ENCODE data around the gene VAV2. TPM values are rescaled to one million over a fixed set of nuclear protein-coding genes. Genes with fewer than 3 reads are reported as not detected.

VAV2 gene
- polyA plus RNA-seq, 2 of the 4 experiments (the other 2 are of a cell fraction): 9.8 to 21.4 TPM

- no peaks in the 10 kb centered on the region for H3K9me3 ChIP-seq
- DNase-seq (ENCODE audit: low read depth in 1 of 2, low spot score in 1 of 2): no peak
- no peak overlapping the region for H3K4me3 ChIP-seq
- ChIA-PET CTCF (interaction anchor here (0.8 to 8.2 kb wide), 13 partner anchors 9 to 398 kb away, joined by 3 to 72 read pairs (median 4); partner anchors contain the start of genes ADAMTSL2 and SARDH), POLR2A (no interaction called here)
- 15% methylated on average over 6 of the region's 18 CpGs for WGBS (ENCODE audit: missing lambda C conversion rate)
- ATAC-seq: peak; percentile 16 to 56; a peak in 3 of 6 replicates
- H3K27ac ChIP-seq: no peak overlapping the region
- H3K4me2 ChIP-seq: no peak overlapping the region
- H3K4me1 ChIP-seq: no peaks in the 10 kb centered on the region
- no peak for FAIRE-seq
- no peak for TF ChIP-seq MAZ (IDR thresholded peaks at IDR 0.05; ENCODE audit: borderline replicate concordance, low read depth, low read length)
- no peak for TF ChIP-seq HDAC2 (IDR thresholded peaks at IDR 0.05)
- no peak for TF ChIP-seq JUNB (IDR thresholded peaks at IDR 0.05)
- no peak for TF ChIP-seq HEYL (CRISPR knock-in tag; IDR thresholded peaks at IDR 0.05)
- TF ChIP-seq FOSL2 (IDR thresholded peaks at IDR 0.05): no peak
- TF ChIP-seq FOSL2 (CRISPR knock-in tag; IDR thresholded peaks at IDR 0.05): no peak
- TF ChIP-seq JUN (IDR thresholded peaks at IDR 0.05): no peak
- no peak for TF ChIP-seq RFX5 (IDR thresholded peaks at IDR 0.05)
- no peak for TF ChIP-seq ZC3H11A (IDR thresholded peaks at IDR 0.05)
- no peak for TF ChIP-seq REST (IDR thresholded peaks at IDR 0.05)
- TF ChIP-seq PHF8 (IDR thresholded peaks at IDR 0.05; ENCODE audit: borderline replicate concordance, low read depth): no peak
- TF ChIP-seq CBX8 (IDR thresholded peaks at IDR 0.05): no peak
- TF ChIP-seq BCL3 (IDR thresholded peaks at IDR 0.05): no peak
- no peak for TF ChIP-seq SMC3 (IDR thresholded peaks at IDR 0.05)
- TF ChIP-seq CBX2 (IDR thresholded peaks at IDR 0.05; ENCODE audit: borderline replicate concordance, low read depth): no peak
Measured at GRCh38 chr9:133727876-133728441, 264.2 kb downstream of the VAV2 start.

GRCh38 chr9:133727277-133727875 is 264.7 kb downstream of the VAV2 start:
- Histone ChIP-seq H3K27ac (no peak overlapping the region), H3K4me1 (no peaks in the 10 kb centered on the region), H3K4me3 (no peak overlapping the region), H3K9me3 (no peaks in the 10 kb centered on the region), H3K4me2 (no peak overlapping the region)
- 26% methylated on average over 9 of the region's 10 CpGs for WGBS (ENCODE audit: missing lambda C conversion rate)
- no peak for TF ChIP-seq ZFP36 (IDR thresholded peaks at IDR 0.05; ENCODE audit: borderline replicate concordance, partially characterized antibody)
- ATAC-seq (peak; percentile 48 to 59; a peak in 5 of 6 replicates), DNase-seq (ENCODE audit: low read depth in 1 of 2, low spot score in 1 of 2) (no peak), FAIRE-seq (no peak)
- POLR2A ChIA-PET: no interaction called here
- CTCF ChIA-PET: interaction anchor here (0.6 to 8.2 kb wide), 26 partner anchors 9 to 398 kb away, joined by 3 to 72 read pairs (median 4); partner anchors contain the start of genes ADAMTSL2 and SARDH

- POLR2A ChIA-PET: no interaction called here
- peak; percentile 80 to 86 for ATAC-seq
- TF ChIP-seq NFE2L2 (conservative IDR thresholded peaks at IDR 0.05; ENCODE audit: low read length) (no peak), HES2 (IDR thresholded peaks at IDR 0.05) (no peak), EHF (CRISPR knock-in tag; IDR thresholded peaks at IDR 0.05) (no peak), ZNF302 (CRISPR knock-in tag; IDR thresholded peaks at IDR 0.05) (no peak), SMC3 (IDR thresholded peaks at IDR 0.05) (peak; percentile 53), ESRRA (IDR thresholded peaks at IDR 0.05; ENCODE audit: borderline replicate concordance, low read length) (no peak), RAD21 (conservative IDR thresholded peaks at IDR 0.05 in 1 of 2, IDR thresholded peaks at IDR 0.05 in 1 of 2) (peak; percentile 69 to 81), KDM5A (IDR thresholded peaks at IDR 0.05) (no peak), CTCF (IDR thresholded peaks at IDR 0.05) (peak; percentile 48; the same call in 2 of the 3 replicates)
Measured at GRCh38 chr9:133726401-133727276, 265.5 kb downstream of the VAV2 start.

More at GRCh38 chr9:133726401-133727276, 265.5 kb downstream of the VAV2 start:
- CTCF ChIA-PET: interaction anchor here (0.6 to 8.2 kb wide), 27 partner anchors 10 to 397 kb away, joined by 3 to 72 read pairs (median 4); partner anchors contain the start of genes ADAMTSL2 and SARDH
- DNase-seq (ENCODE audit: low read depth in 1 of 2, low spot score in 1 of 2) (peak; percentile 69 to 78), FAIRE-seq (no peak)
- Histone ChIP-seq H3K4me3 (no peak overlapping the region), H3K4me1 (no peaks in the 10 kb centered on the region), H3K27ac (no peak overlapping the region), H3K9me3 (no peaks in the 10 kb centered on the region), H3K4me2 (no peak overlapping the region)
- WGBS (ENCODE audit: missing lambda C conversion rate): 21% methylated on average over 13 of the region's 14 CpGs

All from A549 (cell line).